ENCODE results near the gene LRPPRC. TPM values are rescaled to one million over a fixed set of nuclear protein-coding genes. Genes with fewer than 3 reads are reported as not detected.

LRPPRC gene
- total and polyA plus RNA-seq, 2 donors (not counting 3 experiments of a cell fraction or from before 2014, with no cell fraction given): 22.6 to 94.0 TPM

GRCh38 chr2:44004735-44005602, 9.2 kb upstream of the LRPPRC start:
- Histone ChIP-seq H3K9me1 (replicated peaks; ENCODE audit: control insufficient read depth, extremely low read depth, insufficient read depth, low read length) (no peaks in the 10 kb centered on the region), H3K36me3 (ENCODE audit: control insufficient read depth in 2 of 2, extremely low read depth in 1 of 2, insufficient read depth in 2 of 2, low read length in 2 of 2) (no peaks in the 10 kb centered on the region), H3K79me2 (ENCODE audit: control insufficient read depth, insufficient read depth, low read length) (no peaks in the 10 kb centered on the region), H3K27ac (ENCODE audit: insufficient read depth, low read depth, low read length) (no peak overlapping the region), H4K20me1 (replicated peaks; ENCODE audit: control insufficient read depth, extremely low read depth, insufficient read depth, low read length) (no peaks in the 10 kb centered on the region), H3K4me2 (ENCODE audit: insufficient read depth, low read length) (no peak overlapping the region), H3K9me3 (replicated peaks; ENCODE audit: control insufficient read depth, insufficient read depth, low read length) (no peaks in the 10 kb centered on the region), H3K4me3 (replicated peaks in 1 of 3; ENCODE audit: insufficient read depth in 1 of 3, low read depth in 1 of 3, low read length in 3 of 3) (no peak overlapping the region), H2AFZ (ENCODE audit: low read depth, low read length) (no peak overlapping the region), H3K9ac (replicated peaks; ENCODE audit: extremely low read depth, insufficient read depth, low read length) (no peak overlapping the region), H3K27me3 (ENCODE audit: control insufficient read depth in 2 of 2, insufficient read depth in 2 of 2, low read length in 2 of 2) (peaks cover 3 to 18% of the 10 kb centered on the region in 2 experiments), H3K4me1 (ENCODE audit: control insufficient read depth, extremely low read depth, insufficient read depth, low read length) (no peaks in the 10 kb centered on the region)
- DNase-seq (ENCODE audit: low read depth, low spot score): no peak
- no peak for TF ChIP-seq POLR2A (IDR thresholded peaks at IDR 0.05; ENCODE audit: low read depth, low read length)
- TF ChIP-seq CTCF (IDR thresholded peaks at IDR 0.05; ENCODE audit: extremely low read depth in 1 of 2, insufficient read depth in 1 of 2, low read depth in 1 of 2, low read length in 2 of 2): no peak
- no peak for TF ChIP-seq JUN (IDR thresholded peaks at IDR 0.05; ENCODE audit: borderline replicate concordance, insufficient read depth, insufficient read length, low read depth)
- TF ChIP-seq POLR2AphosphoS5 (IDR thresholded peaks at IDR 0.05; ENCODE audit: insufficient read depth, low read depth, low read length): no peak
- TF ChIP-seq MAX (IDR thresholded peaks at IDR 0.05; ENCODE audit: insufficient read depth, insufficient read length): no peak
- TF ChIP-seq FOS (IDR thresholded peaks at IDR 0.05; ENCODE audit: borderline replicate concordance, insufficient read depth, low read length): no peak
- no peak for TF ChIP-seq EZH2 (IDR thresholded peaks at IDR 0.05; ENCODE audit: borderline replicate concordance, low read depth, low read length, severe bottlenecking)
- TF ChIP-seq MYC (IDR thresholded peaks at IDR 0.05; ENCODE audit: low read depth, low read length): no peak
- no peak for TF ChIP-seq GATA2 (IDR thresholded peaks at IDR 0.05; ENCODE audit: insufficient read depth, insufficient read length, low read depth, low read length)
- dilution Hi-C loops (cut with MboI; ENCODE audit: extremely low pct_ligation_motif_present, low sequenced_read_pairs): no loop called here
- ChIA-PET CTCF (no interaction called here), POLR2A (no interaction called here)
- BruUV-seq (replicated peaks): no TSS peak
- no peak for FAIRE-seq
- intact Hi-C loops (cut with micrococcal nuclease): no loop called here
